ENCODE measurements around the gene MAPK8IP1.
A peak's percentile ranks its signal among the peaks of the same experiment; 100 is the strongest.

MAPK8IP1 gene

GRCh38 chr11:45869551-45869950 is 15.9 kb upstream of the MAPK8IP1 start:
- Histone ChIP-seq H3K27me3 (ENCODE audit: insufficient read depth, poor library complexity, severe bottlenecking) (no peaks in the 10 kb centered on the region), H3K27ac (replicated peaks) (no peak overlapping the region), H3K4me3 (replicated peaks; ENCODE audit: insufficient read depth, low read length) (no peak overlapping the region)
- no peak for TF ChIP-seq POLR2AphosphoS5 (IDR thresholded peaks at IDR 0.05; ENCODE audit: low read depth)
- no peak for TF ChIP-seq REST (IDR thresholded peaks at IDR 0.05; ENCODE audit: insufficient replicate concordance, low read depth)
- no peak for TF ChIP-seq GABPA (IDR thresholded peaks at IDR 0.05; ENCODE audit: low read depth)
- TF ChIP-seq CTCF (IDR thresholded peaks at IDR 0.05; ENCODE audit: insufficient read depth, low read length), result no peak
- TF ChIP-seq SPI1 (IDR thresholded peaks at IDR 0.05; ENCODE audit: borderline replicate concordance, low read depth), result no peak
- no peak for DNase-seq (ENCODE audit: low read depth in 1 of 2, low spot score in 1 of 2)

GRCh38 chr11:45870706-45871105 is 14.7 kb upstream of the MAPK8IP1 start:
- no peak for TF ChIP-seq POLR2AphosphoS5 (IDR thresholded peaks at IDR 0.05; ENCODE audit: low read depth)
- no peak for TF ChIP-seq CTCF (IDR thresholded peaks at IDR 0.05; ENCODE audit: insufficient read depth, low read length)
- no peak for TF ChIP-seq REST (IDR thresholded peaks at IDR 0.05; ENCODE audit: insufficient replicate concordance, low read depth)
- no peak for TF ChIP-seq GABPA (IDR thresholded peaks at IDR 0.05; ENCODE audit: low read depth)
- Histone ChIP-seq H3K27me3 (ENCODE audit: insufficient read depth, poor library complexity, severe bottlenecking) (no peaks in the 10 kb centered on the region), H3K27ac (replicated peaks) (no peak overlapping the region), H3K4me3 (replicated peaks; ENCODE audit: insufficient read depth, low read length) (no peak overlapping the region)
- DNase-seq (ENCODE audit: low read depth in 1 of 2, low spot score in 1 of 2), result no peak

GRCh38 chr11:45871638-45872037 is 13.8 kb upstream of the MAPK8IP1 start:
- Histone ChIP-seq H3K27me3 (ENCODE audit: insufficient read depth, poor library complexity, severe bottlenecking) (no peaks in the 10 kb centered on the region), H3K4me3 (replicated peaks; ENCODE audit: insufficient read depth, low read length) (no peak overlapping the region), H3K27ac (replicated peaks) (no peak overlapping the region)
- no peak for DNase-seq (ENCODE audit: low read depth in 1 of 2, low spot score in 1 of 2)
- no peak for TF ChIP-seq POLR2AphosphoS5 (IDR thresholded peaks at IDR 0.05; ENCODE audit: low read depth)
- no peak for TF ChIP-seq GABPA (IDR thresholded peaks at IDR 0.05; ENCODE audit: low read depth)

GRCh38 chr11:45872651-45873356 is 12.6 kb upstream of the MAPK8IP1 start:
- H3K27ac ChIP-seq (replicated peaks), result no peak overlapping the region
- TF ChIP-seq SPI1 (IDR thresholded peaks at IDR 0.05; ENCODE audit: borderline replicate concordance, low read depth) (no peak), CTCF (IDR thresholded peaks at IDR 0.05; ENCODE audit: insufficient read depth, low read length) (peak; percentile 53), GABPA (IDR thresholded peaks at IDR 0.05; ENCODE audit: low read depth) (no peak), POLR2AphosphoS5 (IDR thresholded peaks at IDR 0.05; ENCODE audit: low read depth) (no peak)

More at GRCh38 chr11:45872651-45873356, 12.6 kb upstream of the MAPK8IP1 start:
- Histone ChIP-seq H3K4me3 (replicated peaks; ENCODE audit: insufficient read depth, low read length) (no peak overlapping the region), H3K27me3 (ENCODE audit: insufficient read depth, poor library complexity, severe bottlenecking) (no peaks in the 10 kb centered on the region)
- peak in 1 of 2 experiments; percentile 30 for DNase-seq (ENCODE audit: low read depth in 1 of 2, low spot score in 1 of 2)

Measured in HL-60 (cell line).